Upper lobe of left lung (tissue), 6 donors: ENCODE results near the gene PRAME. TPM values are rescaled to one million over a fixed set of nuclear protein-coding genes. Genes with fewer than 3 reads are reported as not detected.

Experiments used
- ATAC-seq, 2 donors: fragments of 200-7000 bp; cut with Tn5 transposase; one replicate each; pipeline ENCODE4 v1.9.1; 2022; ENCODE audit warnings: mild to moderate bottlenecking in 2 of 2, moderate library complexity in 2 of 2; ENCODE audit not compliant: low FRiP score in 2 of 2
- DNase-seq, 2 donors: peaks; one replicate each; pipeline ENCODE4 v3.0.0-alpha.2; 2019 to 2020
- H3K27ac ChIP-seq, 4 donors: fragments of 200-600 bp; sonication (generic); one replicate each; pipeline ENCODE4 v1.5.1; 2016 to 2019
- H3K27me3 ChIP-seq, 4 donors: fragments of 200-600 bp; sonication (generic); one replicate each; pipeline ENCODE4 v1.5.1; 2017 to 2019
- H3K36me3 ChIP-seq, 4 donors: fragments of 200-600 bp; sonication (generic); one replicate each; pipeline ENCODE4 v1.5.1; 2016 to 2019
- H3K4me1 ChIP-seq, 4 donors: fragments of 200-600 bp; sonication (generic); one replicate each; pipeline ENCODE4 v1.5.1; 2018 to 2019
- H3K4me3 ChIP-seq, 4 donors: fragments of 200-600 bp; sonication (generic); one replicate each; pipeline ENCODE4 v1.5.1; 2017 to 2019; ENCODE audit warnings: mild to moderate bottlenecking in 2 of 4, moderate library complexity in 1 of 4
- H3K9me3 ChIP-seq, 4 donors: fragments of 200-600 bp; sonication (generic); one replicate each; pipeline ENCODE4 v1.5.1; 2018 to 2019
- EP300 ChIP-seq, 4 donors: sonication (generic); formaldehyde crosslinking; IDR thresholded peaks; one replicate each; pipeline ENCODE4 v1.5.1; 2017; ENCODE audit warnings: antibody characterized with exemption in 4 of 4, control low read depth in 2 of 4
- POLR2A ChIP-seq, 4 donors: fragments of 450-650 bp; IDR thresholded peaks; one replicate each; pipeline ENCODE4 v1.5.1; 2016 to 2017; ENCODE audit warnings: antibody characterized with exemption in 4 of 4, mild to moderate bottlenecking in 2 of 4
- POLR2AphosphoS5 ChIP-seq, 2 donors: sonication (generic); formaldehyde crosslinking; IDR thresholded peaks; one replicate each; pipeline ENCODE4 v1.5.1; 2017; ENCODE audit warnings: antibody characterized with exemption in 2 of 2
- WGBS, 2 donors: methylation state at CpG; one replicate each; pipeline ENCODE4 v1.1.5; 2017 to 2018; 5-methylcytosine and 5-hydroxymethylcytosine counted together
- total RNA-seq, 6 donors: library from RNA; depleted of rRNA in 4 of 6; stranded (reverse); fragments of >200 nt in 4 of 6; gene quantifications; one replicate each; pipeline versions ENCODE4 v1.1.0 to v1.2.1, GENCODE V29; 2016 to 2021
- TF ChIP-seq, protein P1 (sequence below), 6 experiments: fragments of 450-650 bp in 4 of 6; fragments of 200-600 bp in 2 of 6; sonication (generic) in 2 of 6; IDR thresholded peaks; one replicate each; pipeline ENCODE4 v1.5.1; 2016 to 2019; ENCODE audit warnings: antibody characterized with exemption in 6 of 6
- donor health status: DM: no; HTN: no; CAD: no; lungs with moderate emphysema.
- donor health status: DM: no; HTN: yes; CAD: no; lungs with severe emphysema.

PRAME gene
- total RNA-seq, 6 donors from 2014 or later: 1.3 to 3.5 TPM; not detected in 4

DNA sequence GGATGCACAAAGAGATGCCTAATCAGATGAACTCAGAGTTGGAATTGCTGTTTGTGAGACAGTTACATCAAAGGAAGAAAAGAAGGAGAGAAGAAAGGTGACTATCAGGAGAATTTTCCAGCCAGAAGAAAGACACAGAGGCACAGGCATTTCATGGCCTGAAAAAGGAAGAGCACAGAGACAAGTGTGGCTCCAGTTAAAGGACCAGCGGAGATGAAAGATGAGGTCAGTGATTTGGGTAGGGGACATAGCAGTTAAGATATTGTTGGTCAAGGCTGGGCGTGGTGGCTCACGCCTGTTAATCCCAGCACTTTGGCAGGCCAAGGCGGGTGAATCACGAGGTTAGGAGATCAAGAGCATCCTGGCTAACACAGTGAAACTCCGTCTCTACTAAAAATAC, 35.6 kb downstream of the PRAME start:
- Histone ChIP-seq H3K36me3 (no peaks in the 10 kb centered on the region), H3K4me1 (no peaks in the 10 kb centered on the region), H3K27me3 (no peaks in the 10 kb centered on the region), H3K27ac (no peak overlapping the region), H3K4me3 (no peak overlapping the region), H3K9me3 (no peaks in the 10 kb centered on the region)
- ATAC-seq (no peak), DNase-seq (no peak)
- WGBS, 2 donors: 85 to 89% methylated on average over 6 of the region's 6 CpGs
- no peak for TF ChIP-seq POLR2A (IDR thresholded peaks at IDR 0.05)
- TF ChIP-seq, protein P1, sequence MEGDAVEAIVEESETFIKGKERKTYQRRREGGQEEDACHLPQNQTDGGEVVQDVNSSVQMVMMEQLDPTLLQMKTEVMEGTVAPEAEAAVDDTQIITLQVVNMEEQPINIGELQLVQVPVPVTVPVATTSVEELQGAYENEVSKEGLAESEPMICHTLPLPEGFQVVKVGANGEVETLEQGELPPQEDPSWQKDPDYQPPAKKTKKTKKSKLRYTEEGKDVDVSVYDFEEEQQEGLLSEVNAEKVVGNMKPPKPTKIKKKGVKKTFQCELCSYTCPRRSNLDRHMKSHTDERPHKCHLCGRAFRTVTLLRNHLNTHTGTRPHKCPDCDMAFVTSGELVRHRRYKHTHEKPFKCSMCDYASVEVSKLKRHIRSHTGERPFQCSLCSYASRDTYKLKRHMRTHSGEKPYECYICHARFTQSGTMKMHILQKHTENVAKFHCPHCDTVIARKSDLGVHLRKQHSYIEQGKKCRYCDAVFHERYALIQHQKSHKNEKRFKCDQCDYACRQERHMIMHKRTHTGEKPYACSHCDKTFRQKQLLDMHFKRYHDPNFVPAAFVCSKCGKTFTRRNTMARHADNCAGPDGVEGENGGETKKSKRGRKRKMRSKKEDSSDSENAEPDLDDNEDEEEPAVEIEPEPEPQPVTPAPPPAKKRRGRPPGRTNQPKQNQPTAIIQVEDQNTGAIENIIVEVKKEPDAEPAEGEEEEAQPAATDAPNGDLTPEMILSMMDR (IDR thresholded peaks at IDR 0.05): no peak
- TF ChIP-seq POLR2AphosphoS5 (IDR thresholded peaks at IDR 0.05): no peak
- no peak for TF ChIP-seq EP300 (IDR thresholded peaks at IDR 0.05)

DNA sequence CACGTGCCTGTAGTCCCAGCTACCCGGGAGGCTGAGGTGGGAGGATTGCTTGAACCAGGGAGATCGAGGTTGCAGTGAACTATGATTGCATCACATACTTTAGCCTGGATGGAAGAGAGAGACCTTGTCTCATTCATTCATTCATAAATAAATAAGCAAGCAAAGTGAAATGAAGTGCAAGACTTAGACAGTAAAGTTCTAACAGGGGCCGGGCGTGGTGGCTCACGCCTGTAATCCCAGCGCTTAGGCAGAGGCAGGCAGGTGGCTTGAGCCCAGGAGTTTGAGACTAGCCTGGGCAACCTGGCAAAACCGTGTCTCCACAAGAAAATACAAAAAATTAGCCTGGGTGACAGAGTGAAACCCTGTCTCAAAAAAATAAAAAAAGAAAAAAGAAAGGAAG, 37.4 kb downstream of the PRAME start:
- ATAC-seq: no peak
- H3K27me3 ChIP-seq: no peaks in the 10 kb centered on the region
- WGBS, 2 donors: 84 to 85% methylated on average over 8 of the region's 8 CpGs
- TF ChIP-seq POLR2A (IDR thresholded peaks at IDR 0.05) (no peak), POLR2AphosphoS5 (IDR thresholded peaks at IDR 0.05) (no peak), EP300 (IDR thresholded peaks at IDR 0.05) (no peak)
- TF ChIP-seq, protein P1 (IDR thresholded peaks at IDR 0.05): no peak
- H3K36me3 ChIP-seq: no peaks in the 10 kb centered on the region
- no peak for DNase-seq
- no peaks in the 10 kb centered on the region for H3K9me3 ChIP-seq
- no peak overlapping the region for H3K27ac ChIP-seq
- H3K4me1 ChIP-seq: no peaks in the 10 kb centered on the region
- no peak overlapping the region for H3K4me3 ChIP-seq

DNA sequence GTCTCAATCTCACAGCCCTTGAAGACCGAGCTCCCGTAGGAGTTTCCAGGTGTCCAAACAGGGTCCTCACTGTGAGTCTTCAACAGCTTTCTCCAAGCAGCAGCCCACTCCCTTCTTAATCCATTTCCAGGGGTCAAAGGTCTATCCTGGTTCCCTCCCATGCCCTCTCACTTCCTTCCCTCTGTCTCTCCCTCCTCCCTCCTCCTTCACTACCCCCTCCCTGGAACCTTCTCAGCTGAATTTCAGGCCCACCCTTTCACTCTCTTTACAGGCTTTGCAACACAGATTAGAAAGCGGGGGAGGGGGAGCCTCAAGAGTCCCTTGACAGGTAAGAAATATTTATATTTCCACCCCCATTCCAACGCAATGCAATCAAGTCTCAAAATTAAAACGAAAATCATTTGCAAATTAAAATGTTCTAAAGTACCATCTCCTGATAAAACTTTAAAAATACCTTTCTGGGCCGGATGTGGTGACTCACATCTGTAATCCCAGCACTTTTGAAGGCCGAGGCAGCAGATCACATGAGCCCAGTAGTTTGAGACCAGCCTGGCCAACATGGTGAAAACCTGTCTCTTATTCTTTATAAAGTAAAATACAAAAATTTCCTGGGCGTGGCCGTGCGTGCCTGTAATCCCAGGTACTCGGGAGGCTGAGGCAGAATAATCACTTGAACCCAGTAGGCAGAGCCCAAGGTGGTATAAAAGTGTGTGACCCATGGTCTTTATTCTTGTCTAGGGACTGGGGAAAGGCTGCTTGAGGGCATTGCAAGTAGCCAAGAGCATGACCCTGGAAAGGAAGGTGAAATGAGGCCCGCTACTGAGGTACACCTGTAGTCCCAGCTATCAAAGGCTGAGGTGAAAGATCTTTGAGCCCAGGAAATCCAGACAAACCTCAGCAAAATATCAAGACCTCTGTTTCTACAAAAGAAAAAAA, 38.1 kb downstream of the PRAME start:
- Histone ChIP-seq H3K36me3 (no peaks in the 10 kb centered on the region), H3K27me3 (no peaks in the 10 kb centered on the region), H3K4me3 (no peak overlapping the region), H3K27ac (no peak overlapping the region), H3K9me3 (no peaks in the 10 kb centered on the region), H3K4me1 (no peaks in the 10 kb centered on the region)
- DNase-seq (no peak), ATAC-seq (no peak)
- 80 to 83% methylated on average over 12 of the region's 12 CpGs for WGBS, 2 donors
- TF ChIP-seq EP300 (IDR thresholded peaks at IDR 0.05): no peak
- no peak for TF ChIP-seq POLR2AphosphoS5 (IDR thresholded peaks at IDR 0.05)
- TF ChIP-seq POLR2A (IDR thresholded peaks at IDR 0.05): no peak
- TF ChIP-seq, protein P1 (IDR thresholded peaks at IDR 0.05): no peak

DNA sequence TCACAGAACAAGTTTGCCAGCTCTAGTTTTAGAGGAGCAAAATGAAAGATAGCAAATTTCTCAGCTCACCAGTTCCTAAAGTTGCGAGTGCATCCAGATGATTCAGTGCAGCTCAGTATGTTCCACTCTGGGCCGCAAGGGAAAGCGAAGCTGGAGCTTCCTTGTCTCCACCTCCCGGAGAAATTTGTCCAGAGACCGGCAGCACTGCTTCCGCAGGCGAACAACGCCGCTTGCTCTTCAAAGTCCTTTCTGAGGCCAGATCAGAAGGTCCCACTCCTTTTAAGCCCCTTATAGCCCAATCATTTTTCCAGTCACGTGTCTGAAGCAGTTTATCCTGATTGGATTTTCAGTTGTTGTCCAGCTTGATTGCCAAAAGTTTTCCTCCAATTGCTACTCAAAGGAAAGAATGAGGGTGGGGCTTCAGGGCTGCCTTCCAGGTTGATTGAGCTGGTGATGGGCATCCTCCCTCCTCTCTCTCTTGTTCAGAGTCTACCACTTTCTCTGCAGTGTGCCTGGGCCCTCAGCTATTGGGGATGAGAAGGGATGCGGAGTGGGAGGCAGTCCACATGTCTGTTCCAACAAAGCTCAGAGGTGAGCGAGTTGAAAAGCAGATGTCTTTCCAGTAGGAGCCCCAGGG, 38.9 kb downstream of the PRAME start, which contains the start of gene ZNF280A:
ZNF280A (minus strand) TSS at position 251 of the 637 bp plus-strand sequence. CDS start 4,640 bp downstream, outside the sequence.
- Histone ChIP-seq H3K4me1 (no peaks in the 10 kb centered on the region), H3K27ac (no peak within 1 kb of the TSS), H3K4me3 (no peak within 1 kb of the TSS), H3K27me3 (no peaks in the 10 kb centered on the region), H3K9me3 (no peaks in the 10 kb centered on the region), H3K36me3 (no peaks in the 10 kb centered on the region)
- no peak for TF ChIP-seq POLR2A (IDR thresholded peaks at IDR 0.05)
- TF ChIP-seq POLR2AphosphoS5 (IDR thresholded peaks at IDR 0.05): no peak
- TF ChIP-seq, protein P1 (IDR thresholded peaks at IDR 0.05): no peak
- no peak for TF ChIP-seq EP300 (IDR thresholded peaks at IDR 0.05)
- no peak for DNase-seq
- ATAC-seq: peak in 1 of 2 donors; percentile 34
- 76% methylated on average over 12 of the region's 12 CpGs for WGBS, 2 donors
